CD8-positive, alpha-beta memory T cell (primary cell): Measurements from ENCODE around the gene POTEH. TPM values are rescaled to one million over a fixed set of nuclear protein-coding genes. Genes with fewer than 3 reads are reported as not detected.
"Not testable (repeated sequence)": the region's sequence is repeated elsewhere in the genome, so short reads cannot be mapped to it uniquely, and the experiment has no call there.

Experiments used
- CTCF ChIA-PET: fragments of 350-600 bp; sonication (Branson Sonifier 250); formaldehyde crosslinking; loops from one replicate; lab custom pipeline; 2021; ENCODE audit warnings: antibody characterized with exemption; lab: Charles Lee
- POLR2A ChIA-PET: fragments of 350-600 bp; sonication (Branson Sonifier 250); formaldehyde crosslinking; loops from one replicate; lab custom pipeline; 2021; ENCODE audit warnings: antibody characterized with exemption; lab: Charles Lee
- DNase-seq, 5 donors: peaks; one replicate each; pipeline versions ENCODE4 v3.0.0 to v3.0.0-alpha.2; 2020 to 2022; ENCODE audit warnings: mixed read lengths in 1 of 5
- H3K27ac ChIP-seq: one replicate; pipeline ENCODE4 v1.7.0; 2013; ENCODE audit warnings: low read depth, mild to moderate bottlenecking, low read length, moderate library complexity
- H3K27me3 ChIP-seq: 2 replicates; pipeline ENCODE4 v1.7.0; 2013; ENCODE audit warnings: low read length, mild to moderate bottlenecking; ENCODE audit not compliant: insufficient read depth, poor library complexity, severe bottlenecking
- H3K36me3 ChIP-seq: 2 replicates; pipeline ENCODE4 v1.7.0; 2013; ENCODE audit warnings: mild to moderate bottlenecking, low read length, moderate library complexity; ENCODE audit not compliant: insufficient read depth
- H3K4me1 ChIP-seq: 2 replicates; pipeline ENCODE4 v1.7.0; 2013; ENCODE audit warnings: mild to moderate bottlenecking, low read length, moderate library complexity; ENCODE audit not compliant: insufficient read depth
- H3K4me3 ChIP-seq: 2 replicates; pipeline ENCODE4 v1.7.0; 2013; ENCODE audit warnings: mild to moderate bottlenecking, low read length
- H3K9me3 ChIP-seq: 2 replicates; pipeline ENCODE4 v1.7.0; 2013; ENCODE audit warnings: mild to moderate bottlenecking, low read length
- H3K27ac Mint-ChIP-seq, 8 donors: one replicate each; pipeline ENCODE4 v1.8.0; 2020 to 2021; ENCODE audit warnings: mixed read lengths in 8 of 8, mild to moderate bottlenecking in 6 of 8, inconsistent platforms in 3 of 8, moderate library complexity in 3 of 8
- H3K27me3 Mint-ChIP-seq, 2 donors: one replicate each; pipeline ENCODE4 v1.8.0; 2020 to 2021; ENCODE audit warnings: mixed read lengths in 2 of 2, mild to moderate bottlenecking in 1 of 2, moderate library complexity in 1 of 2
- H3K36me3 Mint-ChIP-seq, 3 donors: one replicate each; pipeline ENCODE4 v1.8.0; 2020 to 2021; ENCODE audit warnings: mixed read lengths in 3 of 3, inconsistent platforms in 1 of 3, mild to moderate bottlenecking in 1 of 3
- H3K4me1 Mint-ChIP-seq, 3 donors: one replicate each; pipeline ENCODE4 v1.8.0; 2020 to 2021; ENCODE audit warnings: mixed read lengths in 3 of 3, inconsistent platforms in 1 of 3, mild to moderate bottlenecking in 1 of 3
- H3K4me3 Mint-ChIP-seq, 7 donors: one replicate each; pipeline ENCODE4 v1.8.0; 2020 to 2021; ENCODE audit warnings: mixed read lengths in 7 of 7, mild to moderate bottlenecking in 6 of 7, moderate library complexity in 4 of 7, inconsistent platforms in 2 of 7
- H3K9me3 Mint-ChIP-seq, 5 donors: one replicate each; pipeline ENCODE4 v1.8.0; 2020 to 2022; ENCODE audit warnings: mixed read lengths in 5 of 5, mild to moderate bottlenecking in 3 of 5, moderate library complexity in 2 of 5, inconsistent platforms in 1 of 5
- polyA plus RNA-seq: library from polyadenylated mRNA; unstranded; fragments of 300-500 nt; fragmentation: Illumina TruSeq; gene quantifications from one replicate; pipeline ENCODE4 v1.2.3, GENCODE V29; 2021
- total RNA-seq, 2 experiments: library from RNA; stranded (reverse); gene quantifications; one replicate each; pipeline ENCODE4 v1.2.3, GENCODE V29; 2021

POTEH gene
- total RNA-seq, result not detected
- polyA plus RNA-seq, result not detected

DNA sequence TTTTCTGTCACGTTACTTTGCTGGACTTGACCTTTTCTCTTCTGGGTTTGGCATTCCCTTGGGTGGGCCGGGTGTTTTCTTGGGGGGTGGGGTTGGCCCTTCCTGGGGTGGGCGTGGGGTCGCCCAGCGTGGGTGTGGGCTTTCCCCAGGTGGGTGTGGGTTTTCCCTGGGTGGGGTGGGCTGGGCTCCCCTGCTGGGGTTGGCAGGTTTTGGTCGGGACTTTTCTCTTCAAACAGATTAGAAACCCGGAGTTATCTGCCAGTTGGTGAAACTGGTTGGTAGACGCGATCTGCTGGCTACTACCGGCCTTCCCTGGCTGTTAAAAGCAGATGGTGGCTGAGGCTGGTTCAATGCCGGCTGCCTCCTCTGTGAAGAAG, at the start of gene POTEH:
Gene POTEH (plus strand): TSS at position 278 of the 377 bp plus-strand sequence. CDS start 52 bp downstream, at position 330.
- H3K4me1 ChIP-seq, H3K9me3 ChIP-seq, H3K36me3 Mint-ChIP-seq, H3K27me3 ChIP-seq, H3K4me3 ChIP-seq, H3K27me3 Mint-ChIP-seq, H3K27ac Mint-ChIP-seq, CTCF ChIA-PET, H3K36me3 ChIP-seq, DNase-seq, H3K27ac ChIP-seq, H3K9me3 Mint-ChIP-seq, POLR2A ChIA-PET, H3K4me1 Mint-ChIP-seq, H3K4me3 Mint-ChIP-seq: not testable (repeated sequence)

DNA sequence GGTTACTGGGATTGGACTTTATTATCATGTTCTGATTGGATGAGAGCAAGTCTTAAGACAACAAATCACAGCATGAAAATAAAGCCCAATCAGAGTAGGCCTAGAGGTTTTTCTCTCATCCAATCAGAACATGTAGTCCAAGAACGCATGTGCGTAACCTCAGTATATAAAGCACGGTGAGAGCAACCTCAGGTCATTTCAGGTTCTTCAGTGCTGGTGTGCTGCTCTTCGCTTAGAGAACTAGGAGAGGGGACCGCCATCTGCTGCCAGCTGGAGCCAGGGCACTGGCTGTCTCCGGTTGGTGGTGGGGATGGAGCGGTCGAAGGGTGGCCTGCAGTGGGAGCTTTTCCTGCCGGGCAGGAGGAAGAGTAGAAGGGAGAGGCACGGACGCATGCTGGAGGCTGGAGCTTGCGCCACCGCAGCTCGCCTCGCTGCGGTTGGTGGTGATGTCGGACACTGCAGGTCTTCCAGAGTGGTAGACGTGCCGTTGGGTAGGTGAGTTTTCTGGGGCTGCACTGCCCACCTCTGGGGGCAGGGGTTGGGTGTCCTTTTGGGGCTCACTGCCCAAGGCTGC, 47.5 kb upstream of the POTEH start:
- H3K4me3 Mint-ChIP-seq, H3K27ac Mint-ChIP-seq, H3K9me3 ChIP-seq, H3K4me1 Mint-ChIP-seq, H3K27me3 Mint-ChIP-seq, POLR2A ChIA-PET, H3K36me3 ChIP-seq, H3K27me3 ChIP-seq, H3K4me1 ChIP-seq, CTCF ChIA-PET, DNase-seq, H3K9me3 Mint-ChIP-seq, H3K36me3 Mint-ChIP-seq, H3K27ac ChIP-seq, H3K4me3 ChIP-seq: not testable (repeated sequence)

DNA sequence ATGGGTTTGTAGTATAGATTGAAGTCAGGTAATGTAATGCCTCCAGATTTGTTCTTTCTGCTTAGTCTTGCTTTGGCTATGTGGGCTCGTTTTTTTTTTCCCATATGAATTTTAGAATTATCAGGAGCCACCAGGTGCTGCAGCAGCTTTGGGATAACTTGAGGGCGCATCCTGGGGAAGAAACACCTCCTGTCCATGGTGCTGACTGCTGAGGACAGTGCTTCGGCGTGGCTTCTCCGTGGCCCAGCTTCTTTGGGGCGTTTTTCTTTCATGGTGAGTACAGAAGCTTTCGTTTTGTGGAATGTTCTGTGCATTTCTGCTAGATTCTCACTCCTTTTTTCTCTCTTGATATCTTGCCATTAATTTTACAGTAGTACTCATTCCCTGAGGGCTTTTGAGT, 37.9 kb upstream of the POTEH start:
- H3K27ac ChIP-seq, H3K4me3 ChIP-seq, H3K4me1 Mint-ChIP-seq, H3K9me3 Mint-ChIP-seq, H3K4me1 ChIP-seq, H3K4me3 Mint-ChIP-seq, POLR2A ChIA-PET, H3K36me3 Mint-ChIP-seq, DNase-seq, H3K27me3 Mint-ChIP-seq, CTCF ChIA-PET, H3K27ac Mint-ChIP-seq, H3K36me3 ChIP-seq, H3K27me3 ChIP-seq, H3K9me3 ChIP-seq: not testable (repeated sequence)

DNA sequence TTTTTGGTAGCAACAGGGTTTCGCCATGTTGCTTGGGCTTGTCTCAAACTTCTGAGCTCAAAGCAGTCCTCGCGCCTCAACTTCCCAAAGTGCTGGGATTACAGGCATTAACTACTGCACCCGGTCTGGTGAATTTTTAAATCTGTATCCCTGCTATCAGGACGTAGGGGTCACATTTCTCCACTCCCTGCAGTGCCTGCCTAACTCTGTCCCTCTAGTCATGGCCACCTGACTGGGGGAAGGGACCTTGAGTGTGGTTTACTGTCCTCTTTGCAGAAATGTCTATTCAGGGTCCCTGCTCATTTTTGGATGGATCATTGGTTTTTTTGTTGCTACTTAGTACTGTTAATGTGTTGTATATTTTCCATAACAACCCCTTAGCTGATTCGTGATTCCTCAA, 37.1 kb upstream of the POTEH start:
- H3K36me3 Mint-ChIP-seq, H3K27me3 ChIP-seq, H3K27ac ChIP-seq, H3K9me3 ChIP-seq, H3K27me3 Mint-ChIP-seq, H3K27ac Mint-ChIP-seq, H3K36me3 ChIP-seq, H3K9me3 Mint-ChIP-seq, DNase-seq, CTCF ChIA-PET, H3K4me1 Mint-ChIP-seq, H3K4me1 ChIP-seq, H3K4me3 Mint-ChIP-seq, H3K4me3 ChIP-seq, POLR2A ChIA-PET: not testable (repeated sequence)

DNA sequence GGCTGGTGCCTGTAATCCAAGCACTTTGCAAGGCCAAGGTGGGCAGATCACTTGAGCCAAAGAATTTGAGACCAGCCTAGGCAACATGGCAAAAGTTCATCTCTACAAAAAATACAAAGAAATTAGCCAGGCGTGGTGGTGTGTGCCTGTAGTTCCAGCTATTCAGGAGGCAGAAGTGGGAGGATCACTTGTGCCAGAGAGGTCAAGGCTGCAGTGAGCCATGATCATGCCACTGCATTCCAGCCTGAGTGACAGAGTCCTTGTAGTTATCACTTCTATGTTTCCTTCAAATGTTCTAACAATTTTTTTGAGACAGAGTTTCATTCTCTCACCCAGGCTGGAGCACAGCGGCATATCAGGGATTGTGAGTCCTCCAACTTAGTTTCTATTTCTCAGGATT, 36.6 kb upstream of the POTEH start:
- H3K9me3 ChIP-seq, H3K9me3 Mint-ChIP-seq, H3K36me3 ChIP-seq, H3K27me3 ChIP-seq, H3K4me1 Mint-ChIP-seq, H3K27me3 Mint-ChIP-seq, POLR2A ChIA-PET, CTCF ChIA-PET, DNase-seq, H3K27ac ChIP-seq, H3K4me1 ChIP-seq, H3K36me3 Mint-ChIP-seq, H3K4me3 ChIP-seq, H3K27ac Mint-ChIP-seq, H3K4me3 Mint-ChIP-seq: not testable (repeated sequence)

DNA sequence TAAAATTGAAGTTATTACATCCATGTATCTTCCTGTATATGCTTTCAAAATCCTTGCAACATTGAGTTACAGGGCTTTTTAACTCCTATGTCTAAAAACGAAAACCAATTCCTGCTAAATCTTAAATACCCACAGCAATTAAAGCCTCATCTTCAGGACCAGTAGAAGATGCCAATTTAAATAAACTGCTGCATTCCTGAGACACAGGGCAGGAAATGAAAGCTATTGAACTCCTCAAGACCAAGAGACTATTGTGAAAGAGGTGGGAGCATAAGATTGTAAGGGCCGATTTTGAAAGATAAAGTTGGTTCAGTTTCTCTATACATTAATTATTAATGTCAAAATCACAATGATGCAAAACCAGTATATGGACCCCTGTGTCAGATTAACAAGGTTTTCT, 28.7 kb upstream of the POTEH start:
- H3K27ac Mint-ChIP-seq, CTCF ChIA-PET, H3K27me3 ChIP-seq, DNase-seq, H3K4me1 Mint-ChIP-seq, H3K4me1 ChIP-seq, POLR2A ChIA-PET, H3K9me3 ChIP-seq, H3K9me3 Mint-ChIP-seq, H3K4me3 Mint-ChIP-seq, H3K27ac ChIP-seq, H3K36me3 ChIP-seq, H3K27me3 Mint-ChIP-seq, H3K36me3 Mint-ChIP-seq, H3K4me3 ChIP-seq: not testable (repeated sequence)

DNA sequence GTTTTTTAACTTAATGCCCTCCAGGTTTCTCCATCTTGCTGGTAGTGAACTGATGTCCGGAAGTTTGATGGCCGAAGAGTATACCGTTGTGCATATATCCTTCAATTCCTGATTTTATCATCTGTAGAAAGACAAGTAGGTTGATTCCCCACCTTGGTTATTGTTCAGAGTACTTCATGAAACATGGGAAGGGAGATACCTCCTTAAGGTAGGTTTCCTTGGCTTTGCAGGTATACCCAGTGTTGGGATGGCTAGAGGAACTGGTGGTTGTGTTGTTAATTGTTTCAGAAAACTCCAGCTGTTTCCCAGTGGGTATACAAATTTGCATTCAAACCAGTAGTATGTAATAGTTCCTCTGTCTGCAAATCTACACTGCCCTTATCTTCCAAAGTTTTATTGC, 25.1 kb upstream of the POTEH start:
- H3K9me3 ChIP-seq, H3K36me3 ChIP-seq, H3K27me3 ChIP-seq, H3K4me3 Mint-ChIP-seq, H3K4me3 ChIP-seq, H3K4me1 Mint-ChIP-seq, DNase-seq, H3K27ac Mint-ChIP-seq, H3K36me3 Mint-ChIP-seq, H3K27me3 Mint-ChIP-seq, H3K4me1 ChIP-seq, CTCF ChIA-PET, H3K27ac ChIP-seq, H3K9me3 Mint-ChIP-seq, POLR2A ChIA-PET: not testable (repeated sequence)

DNA sequence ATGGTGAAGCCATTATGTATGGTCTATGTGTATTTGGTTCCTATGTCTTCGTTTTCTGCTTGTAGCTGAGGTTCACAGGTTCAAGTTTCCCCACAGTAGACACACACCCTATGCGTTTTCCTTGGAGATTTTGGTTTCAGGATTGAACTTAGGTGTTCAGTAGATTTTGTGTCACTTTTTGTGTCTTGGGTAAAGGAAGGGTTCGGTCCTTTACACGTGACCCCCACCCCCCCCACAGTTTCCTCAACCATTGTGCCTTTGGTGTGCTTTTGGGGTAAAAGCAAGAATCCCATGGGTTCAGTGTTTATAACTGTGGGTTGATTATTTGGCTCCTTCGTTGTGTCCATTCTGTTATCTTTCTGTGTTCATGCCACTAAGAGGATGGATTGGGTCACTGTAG, 24.3 kb upstream of the POTEH start:
- H3K36me3 Mint-ChIP-seq, H3K36me3 ChIP-seq, H3K27me3 ChIP-seq, H3K4me1 Mint-ChIP-seq, H3K4me3 Mint-ChIP-seq, H3K27ac Mint-ChIP-seq, H3K4me3 ChIP-seq, H3K27me3 Mint-ChIP-seq, H3K9me3 Mint-ChIP-seq, POLR2A ChIA-PET, DNase-seq, CTCF ChIA-PET, H3K27ac ChIP-seq, H3K9me3 ChIP-seq, H3K4me1 ChIP-seq: not testable (repeated sequence)

DNA sequence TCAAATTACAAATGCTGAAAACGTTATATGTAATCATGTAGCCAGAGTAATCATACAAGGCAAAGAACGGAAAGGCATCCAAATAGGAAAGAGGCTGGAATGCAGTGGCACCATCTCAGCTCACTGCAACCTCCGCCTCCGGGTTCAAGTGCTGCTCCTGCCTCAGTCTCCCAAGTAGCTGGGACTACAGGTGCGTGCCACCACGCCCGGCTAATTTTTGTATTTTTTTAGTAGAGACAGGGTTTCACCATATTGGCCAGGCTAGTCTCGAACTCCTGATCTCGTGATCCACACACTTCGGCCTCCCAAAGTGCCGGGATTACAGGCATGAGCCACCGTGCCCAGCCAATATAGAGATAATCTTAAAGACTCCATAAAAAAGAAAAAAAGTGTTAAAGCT, 20.4 kb upstream of the POTEH start:
- POLR2A ChIA-PET, H3K4me3 Mint-ChIP-seq, H3K4me1 ChIP-seq, H3K9me3 ChIP-seq, H3K27ac Mint-ChIP-seq, H3K27me3 ChIP-seq, CTCF ChIA-PET, H3K36me3 ChIP-seq, H3K27ac ChIP-seq, H3K36me3 Mint-ChIP-seq, DNase-seq, H3K27me3 Mint-ChIP-seq, H3K9me3 Mint-ChIP-seq, H3K4me3 ChIP-seq, H3K4me1 Mint-ChIP-seq: not testable (repeated sequence)
